DMS114 treated with DMSO at 0.1 percent for 48 hours (cell line): Measurements from ENCODE around the gene SLC19A3.

ENCODE experiments used
- DNase-seq: peaks from one replicate; lab custom pipeline; 2025; ENCODE audit not compliant: unreplicated experiment; lab: John Stamatoyannopoulos, UW

Gene SLC19A3

DNA sequence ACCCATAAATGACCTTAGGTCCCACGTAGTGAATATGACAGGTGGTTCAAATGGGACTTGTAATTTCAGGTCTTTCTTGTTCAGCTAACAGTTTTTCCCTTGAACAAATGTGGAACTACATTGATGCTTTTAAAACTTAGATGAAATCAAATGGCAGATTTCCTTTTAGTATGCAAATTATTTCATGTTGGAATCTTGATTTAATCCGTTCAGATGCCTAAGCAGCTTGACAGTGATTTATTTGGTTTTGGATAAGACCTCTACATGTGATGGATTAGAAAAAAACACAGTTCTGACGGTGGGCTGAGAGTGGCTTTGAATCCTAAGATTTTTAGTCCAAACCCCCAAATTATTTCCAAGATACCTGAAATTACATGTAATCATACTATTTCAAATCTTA lies 83.6 kb downstream of the SLC19A3 start:
- no peak for DNase-seq
